Measurements from ENCODE around the gene BPGM. TPM values are rescaled to one million over a fixed set of nuclear protein-coding genes. Genes with fewer than 3 reads are reported as not detected.

The BPGM gene
- total and polyA plus RNA-seq, 3 experiments from 2014 or later, result 25.4 to 27.1 (median 26.8) TPM

- no peaks in the 10 kb centered on the region for H3K4me1 Mint-ChIP-seq
- Histone ChIP-seq H3K9me3 (ENCODE audit: low read length) (no peaks in the 10 kb centered on the region), H3K4me1 (ENCODE audit: insufficient read depth, low read length) (no peaks in the 10 kb centered on the region), H3K36me3 (ENCODE audit: insufficient read depth, low read length) (no peaks in the 10 kb centered on the region), H3K27ac (ENCODE audit: low read depth, low read length) (no peak overlapping the region), H3K4me3 (ENCODE audit: low read length) (no peak overlapping the region), H3K27me3 (ENCODE audit: insufficient read depth, low read length, poor library complexity, severe bottlenecking) (no peaks in the 10 kb centered on the region)
- peaks cover 0 to 16% of the 10 kb centered on the region in 2 donors for H3K27me3 Mint-ChIP-seq
- DNase-seq, result no peak
- H3K36me3 Mint-ChIP-seq, result no peaks in the 10 kb centered on the region
- POLR2A ChIA-PET, result no interaction called here
- CTCF ChIA-PET, result interaction anchor here (0.8 to 5.8 kb wide), 7 partner anchors 19 to 468 kb away, joined by 3 to 81 read pairs (median 5); partner anchors contain the start of genes BPGM and CYREN
- no peak overlapping the region for H3K4me3 Mint-ChIP-seq
- no peaks in the 10 kb centered on the region for H3K9me3 Mint-ChIP-seq
- H3K27ac Mint-ChIP-seq, result no peak overlapping the region
Observed at GRCh38 chr7:134702366-134703240, 56.0 kb downstream of the BPGM start.

- Histone ChIP-seq H3K4me1 (ENCODE audit: insufficient read depth, low read length) (no peaks in the 10 kb centered on the region), H3K27me3 (ENCODE audit: insufficient read depth, low read length, poor library complexity, severe bottlenecking) (no peaks in the 10 kb centered on the region), H3K4me3 (ENCODE audit: low read length) (no peak overlapping the region), H3K27ac (ENCODE audit: low read depth, low read length) (no peak overlapping the region), H3K36me3 (ENCODE audit: insufficient read depth, low read length) (no peaks in the 10 kb centered on the region), H3K9me3 (ENCODE audit: low read length) (no peaks in the 10 kb centered on the region)
- ChIA-PET CTCF (interaction anchor here (5.8 kb wide), 1 partner anchor 71 kb away, joined by 81 read pairs; no protein-coding TSS in a partner anchor), POLR2A (no interaction called here)
- Mint-ChIP-seq H3K9me3 (no peaks in the 10 kb centered on the region), H3K27me3 (peaks cover 0 to 16% of the 10 kb centered on the region in 2 donors), H3K4me3 (no peak overlapping the region), H3K36me3 (no peaks in the 10 kb centered on the region), H3K4me1 (no peaks in the 10 kb centered on the region), H3K27ac (no peak overlapping the region)
- DNase-seq, result no peak
Observed at GRCh38 chr7:134703241-134703594, 56.6 kb downstream of the BPGM start.

GRCh38 chr7:134703782-134704181 lies 57.1 kb downstream of the BPGM start:
- H3K27ac ChIP-seq (ENCODE audit: low read depth, low read length), result no peak overlapping the region
- no peak for DNase-seq
- H3K4me1 ChIP-seq (ENCODE audit: insufficient read depth, low read length), result no peaks in the 10 kb centered on the region
- Mint-ChIP-seq H3K27ac (no peak overlapping the region), H3K27me3 (peaks cover 0 to 16% of the 10 kb centered on the region in 2 donors), H3K36me3 (no peaks in the 10 kb centered on the region), H3K4me3 (no peak overlapping the region), H3K9me3 (no peaks in the 10 kb centered on the region), H3K4me1 (no peaks in the 10 kb centered on the region)
- H3K36me3 ChIP-seq (ENCODE audit: insufficient read depth, low read length), result no peaks in the 10 kb centered on the region
- H3K4me3 ChIP-seq (ENCODE audit: low read length), result no peak overlapping the region
- no peaks in the 10 kb centered on the region for H3K27me3 ChIP-seq (ENCODE audit: insufficient read depth, low read length, poor library complexity, severe bottlenecking)
- H3K9me3 ChIP-seq (ENCODE audit: low read length), result no peaks in the 10 kb centered on the region
- CTCF ChIA-PET, result interaction anchor here (5.8 kb wide), 1 partner anchor 71 kb away, joined by 81 read pairs; no protein-coding TSS in a partner anchor
- POLR2A ChIA-PET, result no interaction called here

GRCh38 chr7:134704827-134705226 lies 58.2 kb downstream of the BPGM start:
- H3K36me3 Mint-ChIP-seq, result no peaks in the 10 kb centered on the region
- H3K27ac Mint-ChIP-seq, result no peak overlapping the region
- Histone ChIP-seq H3K9me3 (ENCODE audit: low read length) (no peaks in the 10 kb centered on the region), H3K27ac (ENCODE audit: low read depth, low read length) (no peak overlapping the region), H3K4me3 (ENCODE audit: low read length) (no peak overlapping the region), H3K36me3 (ENCODE audit: insufficient read depth, low read length) (no peaks in the 10 kb centered on the region), H3K27me3 (ENCODE audit: insufficient read depth, low read length, poor library complexity, severe bottlenecking) (no peaks in the 10 kb centered on the region), H3K4me1 (ENCODE audit: insufficient read depth, low read length) (no peaks in the 10 kb centered on the region)
- H3K27me3 Mint-ChIP-seq, result peaks cover 0 to 16% of the 10 kb centered on the region in 2 donors
- ChIA-PET POLR2A (no interaction called here), CTCF (interaction anchor here (1.8 kb wide), 1 partner anchor 12 kb away, joined by 4 read pairs; no protein-coding TSS in a partner anchor)
- no peak overlapping the region for H3K4me3 Mint-ChIP-seq
- H3K4me1 Mint-ChIP-seq, result no peaks in the 10 kb centered on the region
- H3K9me3 Mint-ChIP-seq, result no peaks in the 10 kb centered on the region
- DNase-seq, result no peak

GRCh38 chr7:134705716-134706115 lies 59.1 kb downstream of the BPGM start:
- Mint-ChIP-seq H3K4me1 (peaks cover 5% of the 10 kb centered on the region in 3 donors), H3K36me3 (no peaks in the 10 kb centered on the region), H3K27me3 (peaks cover 0 to 16% of the 10 kb centered on the region in 2 donors), H3K4me3 (no peak overlapping the region), H3K27ac (no peak overlapping the region), H3K9me3 (no peaks in the 10 kb centered on the region)
- POLR2A ChIA-PET, result no interaction called here
- H3K27me3 ChIP-seq (ENCODE audit: insufficient read depth, low read length, poor library complexity, severe bottlenecking), result no peaks in the 10 kb centered on the region
- no peak overlapping the region for H3K27ac ChIP-seq (ENCODE audit: low read depth, low read length)
- CTCF ChIA-PET, result interaction anchor here (1.4 to 1.8 kb wide), 2 partner anchors 11 to 73 kb away, joined by 4 to 5 read pairs; no protein-coding TSS in a partner anchor
- H3K36me3 ChIP-seq (ENCODE audit: insufficient read depth, low read length), result no peaks in the 10 kb centered on the region
- DNase-seq, result no peak
- no peak overlapping the region for H3K4me3 ChIP-seq (ENCODE audit: low read length)
- H3K4me1 ChIP-seq (ENCODE audit: insufficient read depth, low read length), result peaks cover 6% of the 10 kb centered on the region
- H3K9me3 ChIP-seq (ENCODE audit: low read length), result no peaks in the 10 kb centered on the region

- Histone ChIP-seq H3K9me3 (ENCODE audit: low read length) (no peaks in the 10 kb centered on the region), H3K4me1 (ENCODE audit: insufficient read depth, low read length) (peaks cover 13% of the 10 kb centered on the region), H3K27me3 (ENCODE audit: insufficient read depth, low read length, poor library complexity, severe bottlenecking) (no peaks in the 10 kb centered on the region), H3K4me3 (ENCODE audit: low read length) (no peak overlapping the region), H3K36me3 (ENCODE audit: insufficient read depth, low read length) (no peaks in the 10 kb centered on the region), H3K27ac (ENCODE audit: low read depth, low read length) (no peak overlapping the region)
- H3K27me3 Mint-ChIP-seq, result peaks cover 1 to 16% of the 10 kb centered on the region in 2 donors
- H3K4me1 Mint-ChIP-seq, result peaks cover 12% of the 10 kb centered on the region in 3 donors
- ChIA-PET POLR2A (no interaction called here), CTCF (interaction anchor here (1.4 kb wide), 1 partner anchor 74 kb away, joined by 5 read pairs; no protein-coding TSS in a partner anchor)
- H3K36me3 Mint-ChIP-seq, result no peaks in the 10 kb centered on the region
- H3K4me3 Mint-ChIP-seq, result no peak overlapping the region
- no peak overlapping the region for H3K27ac Mint-ChIP-seq
- no peaks in the 10 kb centered on the region for H3K9me3 Mint-ChIP-seq
- no peak for DNase-seq
Observed at GRCh38 chr7:134706468-134706867, 59.8 kb downstream of the BPGM start.

GRCh38 chr7:134707663-134708378 lies 61.2 kb downstream of the BPGM start:
- no peak overlapping the region for H3K4me3 ChIP-seq (ENCODE audit: low read length)
- no peak overlapping the region for H3K27ac Mint-ChIP-seq
- peaks cover 1 to 14% of the 10 kb centered on the region in 2 donors for H3K27me3 Mint-ChIP-seq
- no peaks in the 10 kb centered on the region for H3K9me3 Mint-ChIP-seq
- DNase-seq, result no peak
- H3K4me3 Mint-ChIP-seq, result no peak overlapping the region
- no peaks in the 10 kb centered on the region for H3K27me3 ChIP-seq (ENCODE audit: insufficient read depth, low read length, poor library complexity, severe bottlenecking)
- H3K27ac ChIP-seq (ENCODE audit: low read depth, low read length), result no peak overlapping the region
- H3K36me3 ChIP-seq (ENCODE audit: insufficient read depth, low read length), result no peaks in the 10 kb centered on the region
- H3K4me1 Mint-ChIP-seq, result peaks cover 14 to 16% (median 16%) of the 10 kb centered on the region in 3 donors
- H3K9me3 ChIP-seq (ENCODE audit: low read length), result no peaks in the 10 kb centered on the region
- H3K36me3 Mint-ChIP-seq, result no peaks in the 10 kb centered on the region
- ChIA-PET CTCF (no interaction called here), POLR2A (no interaction called here)
- peaks cover 19% of the 10 kb centered on the region for H3K4me1 ChIP-seq (ENCODE audit: insufficient read depth, low read length)

- ChIA-PET POLR2A (no interaction called here), CTCF (no interaction called here)
- H3K27me3 Mint-ChIP-seq, result peaks cover 1 to 8% of the 10 kb centered on the region in 2 donors
- no peaks in the 10 kb centered on the region for H3K9me3 ChIP-seq (ENCODE audit: low read length)
- no peak overlapping the region for H3K4me3 Mint-ChIP-seq
- H3K36me3 Mint-ChIP-seq, result no peaks in the 10 kb centered on the region
- no peak overlapping the region for H3K27ac ChIP-seq (ENCODE audit: low read depth, low read length)
- no peaks in the 10 kb centered on the region for H3K36me3 ChIP-seq (ENCODE audit: insufficient read depth, low read length)
- peaks cover 19% of the 10 kb centered on the region for H3K4me1 ChIP-seq (ENCODE audit: insufficient read depth, low read length)
- no peaks in the 10 kb centered on the region for H3K27me3 ChIP-seq (ENCODE audit: insufficient read depth, low read length, poor library complexity, severe bottlenecking)
- H3K4me1 Mint-ChIP-seq, result peaks cover 14 to 16% (median 16%) of the 10 kb centered on the region in 3 donors
- H3K27ac Mint-ChIP-seq, result peak overlapping the region in 1 of 8 donors; percentile 36
- H3K4me3 ChIP-seq (ENCODE audit: low read length), result no peak overlapping the region
- no peaks in the 10 kb centered on the region for H3K9me3 Mint-ChIP-seq
- DNase-seq, result no peak
Observed at GRCh38 chr7:134708692-134709091, 62.0 kb downstream of the BPGM start.

All from CD8-positive, alpha-beta memory T cell (primary cell).